ENCODE measurements around the gene LAMTOR2. TPM values are rescaled to one million over a fixed set of nuclear protein-coding genes. Genes with fewer than 3 reads are reported as not detected.

LAMTOR2 gene
- total RNA-seq, 1 donor: 36.6 TPM

- Histone ChIP-seq H3K4me3 (ENCODE audit: insufficient read depth, low read length) (no peak overlapping the region), H3K27me3 (ENCODE audit: insufficient read depth, low read length) (no peaks in the 10 kb centered on the region), H3K4me1 (ENCODE audit: insufficient read depth, low read length) (peaks cover 35% of the 10 kb centered on the region), H3K79me2 (ENCODE audit: insufficient read depth, low read length) (peaks cover 6% of the 10 kb centered on the region), H3K4me2 (ENCODE audit: insufficient read depth, low read length) (no peak overlapping the region), H3K27ac (ENCODE audit: low read depth, low read length) (peak overlapping the region; percentile 86), H4K20me1 (ENCODE audit: insufficient read depth, low read length) (no peaks in the 10 kb centered on the region), H2AFZ (ENCODE audit: low read length) (no peak overlapping the region), H3K36me3 (ENCODE audit: insufficient read depth, low read length) (no peaks in the 10 kb centered on the region), H3K9me3 (ENCODE audit: low read depth, low read length) (no peaks in the 10 kb centered on the region)
- DNase-seq (ENCODE audit: insufficient read length, low spot score, missing footprints): no peak
- TF ChIP-seq, protein P1, sequence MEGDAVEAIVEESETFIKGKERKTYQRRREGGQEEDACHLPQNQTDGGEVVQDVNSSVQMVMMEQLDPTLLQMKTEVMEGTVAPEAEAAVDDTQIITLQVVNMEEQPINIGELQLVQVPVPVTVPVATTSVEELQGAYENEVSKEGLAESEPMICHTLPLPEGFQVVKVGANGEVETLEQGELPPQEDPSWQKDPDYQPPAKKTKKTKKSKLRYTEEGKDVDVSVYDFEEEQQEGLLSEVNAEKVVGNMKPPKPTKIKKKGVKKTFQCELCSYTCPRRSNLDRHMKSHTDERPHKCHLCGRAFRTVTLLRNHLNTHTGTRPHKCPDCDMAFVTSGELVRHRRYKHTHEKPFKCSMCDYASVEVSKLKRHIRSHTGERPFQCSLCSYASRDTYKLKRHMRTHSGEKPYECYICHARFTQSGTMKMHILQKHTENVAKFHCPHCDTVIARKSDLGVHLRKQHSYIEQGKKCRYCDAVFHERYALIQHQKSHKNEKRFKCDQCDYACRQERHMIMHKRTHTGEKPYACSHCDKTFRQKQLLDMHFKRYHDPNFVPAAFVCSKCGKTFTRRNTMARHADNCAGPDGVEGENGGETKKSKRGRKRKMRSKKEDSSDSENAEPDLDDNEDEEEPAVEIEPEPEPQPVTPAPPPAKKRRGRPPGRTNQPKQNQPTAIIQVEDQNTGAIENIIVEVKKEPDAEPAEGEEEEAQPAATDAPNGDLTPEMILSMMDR (IDR thresholded peaks at IDR 0.05; ENCODE audit: extremely low read depth, low read depth, low read length): no peak
Observed at GRCh38 chr1:156097499-156098178, 43.1 kb downstream of the LAMTOR2 start.

DNA sequence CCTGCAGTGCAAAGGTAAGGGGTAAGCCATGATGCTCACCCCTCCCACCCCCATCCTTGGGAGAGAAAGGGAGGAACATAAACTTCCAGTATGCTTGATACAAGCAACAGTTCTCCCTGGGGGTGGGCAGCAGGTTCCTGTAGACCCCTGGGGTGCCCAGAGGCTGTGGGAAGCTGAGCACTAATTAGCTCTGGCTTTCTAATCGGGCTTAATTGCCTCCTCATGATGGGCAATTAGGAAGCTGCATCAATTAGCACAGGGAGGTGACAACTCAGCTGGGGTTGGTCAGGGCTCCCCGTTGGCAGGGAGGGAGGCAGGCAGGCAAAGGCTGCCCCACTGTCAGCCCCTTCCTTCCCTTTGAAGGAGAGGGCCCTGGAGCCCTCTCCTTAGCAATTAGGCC is 44.2 kb downstream of the LAMTOR2 start:
- TF ChIP-seq, protein P1 (IDR thresholded peaks at IDR 0.05; ENCODE audit: extremely low read depth, low read depth, low read length): no peak
- Histone ChIP-seq H3K4me1 (ENCODE audit: insufficient read depth, low read length) (peaks cover 47% of the 10 kb centered on the region), H3K9me3 (ENCODE audit: low read depth, low read length) (no peaks in the 10 kb centered on the region), H4K20me1 (ENCODE audit: insufficient read depth, low read length) (no peaks in the 10 kb centered on the region), H3K27me3 (ENCODE audit: insufficient read depth, low read length) (no peaks in the 10 kb centered on the region), H3K4me3 (ENCODE audit: insufficient read depth, low read length) (no peak overlapping the region), H3K36me3 (ENCODE audit: insufficient read depth, low read length) (no peaks in the 10 kb centered on the region), H3K4me2 (ENCODE audit: insufficient read depth, low read length) (no peak overlapping the region), H3K79me2 (ENCODE audit: insufficient read depth, low read length) (peaks cover 11% of the 10 kb centered on the region), H2AFZ (ENCODE audit: low read length) (no peak overlapping the region), H3K27ac (ENCODE audit: low read depth, low read length) (no peak overlapping the region)
- DNase-seq (ENCODE audit: insufficient read length, low spot score, missing footprints): no peak

DNA sequence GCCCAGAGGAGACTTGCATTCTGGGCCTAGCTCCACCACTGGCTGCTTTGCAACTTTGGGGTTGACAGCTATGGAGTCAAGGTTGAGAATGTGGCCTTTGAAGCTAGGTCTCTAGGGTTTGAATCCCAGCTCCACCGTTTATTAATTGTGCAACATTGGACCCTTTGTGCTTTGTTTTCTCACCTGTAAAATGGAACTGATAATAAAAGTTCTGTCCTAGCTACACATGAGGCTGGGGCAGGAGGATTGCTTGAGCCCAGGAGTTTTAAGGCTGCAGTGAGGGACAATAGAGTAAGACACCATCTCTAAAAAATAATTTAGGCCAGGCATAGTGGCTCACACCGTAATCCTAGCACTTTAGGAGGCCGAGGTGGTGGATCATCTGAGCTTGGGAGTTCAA is 44.7 kb downstream of the LAMTOR2 start:
- no peaks in the 10 kb centered on the region for H4K20me1 ChIP-seq (ENCODE audit: insufficient read depth, low read length)
- no peaks in the 10 kb centered on the region for H3K36me3 ChIP-seq (ENCODE audit: insufficient read depth, low read length)
- peaks cover 52% of the 10 kb centered on the region for H3K4me1 ChIP-seq (ENCODE audit: insufficient read depth, low read length)
- H2AFZ ChIP-seq (ENCODE audit: low read length): no peak overlapping the region
- H3K27ac ChIP-seq (ENCODE audit: low read depth, low read length): no peak overlapping the region
- no peak overlapping the region for H3K4me3 ChIP-seq (ENCODE audit: insufficient read depth, low read length)
- TF ChIP-seq, protein P1 (IDR thresholded peaks at IDR 0.05; ENCODE audit: extremely low read depth, low read depth, low read length): no peak
- no peaks in the 10 kb centered on the region for H3K9me3 ChIP-seq (ENCODE audit: low read depth, low read length)
- H3K79me2 ChIP-seq (ENCODE audit: insufficient read depth, low read length): peaks cover 11% of the 10 kb centered on the region
- no peaks in the 10 kb centered on the region for H3K27me3 ChIP-seq (ENCODE audit: insufficient read depth, low read length)
- DNase-seq (ENCODE audit: insufficient read length, low spot score, missing footprints): no peak
- H3K4me2 ChIP-seq (ENCODE audit: insufficient read depth, low read length): no peak overlapping the region

DNA sequence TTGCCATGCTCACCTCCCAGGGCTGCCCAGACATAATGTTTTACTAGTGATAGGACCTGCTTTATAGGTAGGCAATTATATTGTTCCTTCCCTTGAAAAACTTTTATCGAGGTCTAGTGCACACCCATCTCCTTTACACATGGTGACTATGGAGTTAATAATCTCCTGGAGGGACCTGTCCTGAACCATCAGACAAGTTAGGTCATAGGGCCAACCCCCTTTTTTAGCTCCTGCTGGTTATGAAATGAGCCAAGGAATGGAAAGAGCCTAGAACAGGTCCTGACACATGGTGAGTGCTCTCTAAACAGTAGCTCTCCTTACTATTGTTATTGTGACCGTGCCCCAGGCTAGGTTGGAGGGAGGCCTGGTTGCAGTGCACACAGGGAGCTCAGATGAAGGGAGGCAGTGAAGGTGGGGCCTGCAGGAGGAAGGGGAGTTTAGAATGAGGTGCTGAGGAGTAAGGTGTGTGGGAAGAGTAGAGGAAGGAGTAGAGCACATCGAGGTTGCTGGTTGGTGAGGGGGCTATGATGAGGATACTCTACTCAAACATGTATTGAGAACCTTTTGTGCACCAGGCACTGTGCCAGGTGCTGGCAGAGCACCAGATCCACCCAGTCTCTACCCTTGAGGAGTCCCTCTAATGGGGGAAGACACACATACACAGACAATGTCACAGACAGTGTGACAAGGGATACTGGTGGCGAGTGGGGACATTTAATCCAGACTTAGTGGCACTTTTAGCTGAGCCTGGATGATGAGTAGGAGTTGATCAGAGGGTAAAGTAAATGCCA is 45.8 kb downstream of the LAMTOR2 start:
- Histone ChIP-seq H3K27me3 (ENCODE audit: insufficient read depth, low read length) (no peaks in the 10 kb centered on the region), H3K9me3 (ENCODE audit: low read depth, low read length) (no peaks in the 10 kb centered on the region), H3K4me1 (ENCODE audit: insufficient read depth, low read length) (peaks cover 63% of the 10 kb centered on the region), H3K4me2 (ENCODE audit: insufficient read depth, low read length) (no peak overlapping the region), H4K20me1 (ENCODE audit: insufficient read depth, low read length) (no peaks in the 10 kb centered on the region), H3K27ac (ENCODE audit: low read depth, low read length) (peak overlapping the region; percentile 20), H3K36me3 (ENCODE audit: insufficient read depth, low read length) (no peaks in the 10 kb centered on the region), H3K79me2 (ENCODE audit: insufficient read depth, low read length) (peaks cover 21% of the 10 kb centered on the region), H3K4me3 (ENCODE audit: insufficient read depth, low read length) (no peak overlapping the region), H2AFZ (ENCODE audit: low read length) (no peak overlapping the region)
- TF ChIP-seq, protein P1 (IDR thresholded peaks at IDR 0.05; ENCODE audit: extremely low read depth, low read depth, low read length): no peak
- no peak for DNase-seq (ENCODE audit: insufficient read length, low spot score, missing footprints)
